GM12878 (cell line): ENCODE data around the gene AP3B1. TPM values are rescaled to one million over a fixed set of nuclear protein-coding genes. Genes with fewer than 3 reads are reported as not detected.

Source experiments
- ATAC-seq: fragments of 200-7000 bp; cut with Tn5 transposase; 3 replicates; pipeline ENCODE4 v1.9.1; 2020; ENCODE audit warnings: mild to moderate bottlenecking, moderate library complexity
- BruUV-seq: library from RNA; stranded (reverse); fragments of 400-500 nt; replicated peaks from 2 replicates; lab custom pipeline; 2021; lab: Mats Ljungman, UMichigan
- CTCF ChIA-PET: fragments of 300-600 bp; sonication (Branson Sonifier 250); formaldehyde crosslinking; extraction: SDS; loops from one replicate; lab custom pipeline; 2021; ENCODE audit warnings: inconsistent platforms; lab: Yijun Ruan, JAX
- POLR2A ChIA-PET: fragments of 350-600 bp; formaldehyde crosslinking; extraction: SDS; loops from one replicate; lab custom pipeline; 2021; ENCODE audit warnings: inconsistent platforms; lab: Charles Lee
- RAD21 ChIA-PET: fragments of 300-600 bp; sonication (Branson Sonifier 250); formaldehyde crosslinking; loops from one replicate; lab custom pipeline; 2023; ENCODE audit warnings: antibody characterized with exemption; ENCODE audit not compliant: unreplicated experiment; lab: Charles Lee
- SMC1A ChIA-PET: fragments of 300-600 bp; sonication (Branson Sonifier 250); formaldehyde crosslinking; loops from one replicate; lab custom pipeline; 2023; ENCODE audit not compliant: unreplicated experiment, uncharacterized antibody; lab: Charles Lee
- DNase-seq: peaks from one replicate; pipeline ENCODE4 v3.0.0-alpha.2; 2011; ENCODE audit warnings: low read depth, low spot score
- FAIRE-seq: peaks from 3 replicates; lab custom pipeline; 2011; peaks lifted over from hg19 to GRCh38; lab: Jason Lieb, UNC
- H2AFZ ChIP-seq: 2 replicates; pipeline ENCODE4 v1.6.0; 2011; ENCODE audit warnings: low read depth, low read length, control low read depth; ENCODE audit not compliant: control insufficient read depth
- H3K27ac ChIP-seq: 2 replicates; pipeline ENCODE4 v1.5.1; 2011; ENCODE audit warnings: control low read depth; ENCODE audit not compliant: control insufficient read depth, insufficient read depth
- H3K27me3 ChIP-seq, 2 experiments: replicated peaks in 1 of 2; 2 replicates each; pipeline versions ENCODE4 v1.6.0 to v1.6.1; 2011; ENCODE audit warnings: low read length in 1 of 2; ENCODE audit not compliant: control insufficient read depth in 2 of 2, insufficient read depth in 2 of 2
- H3K36me3 ChIP-seq, 2 experiments: 2 replicates each; pipeline ENCODE4 v1.5.1; 2011; ENCODE audit warnings: low read length in 1 of 2; ENCODE audit not compliant: control insufficient read depth in 2 of 2, insufficient read depth in 2 of 2
- H3K4me1 ChIP-seq: 2 replicates; pipeline ENCODE4 v1.6.1; 2011; ENCODE audit warnings: mild to moderate bottlenecking, low read length, moderate library complexity, mixed read lengths; ENCODE audit not compliant: control insufficient read depth, insufficient read depth
- H3K4me2 ChIP-seq: 2 replicates; pipeline ENCODE4 v1.6.0; 2011; ENCODE audit warnings: control low read depth; ENCODE audit not compliant: control insufficient read depth, insufficient read depth
- H3K4me3 ChIP-seq: fragments of 200-600 bp; sonication (generic); 2 replicates; pipeline ENCODE4 v1.5.1; 2016
- H3K79me2 ChIP-seq: 2 replicates; pipeline ENCODE4 v1.6.0; 2011; ENCODE audit warnings: low read length; ENCODE audit not compliant: control insufficient read depth, insufficient read depth
- H3K9ac ChIP-seq: 2 replicates; pipeline ENCODE4 v1.8.0; 2011; ENCODE audit warnings: low read length, control low read depth, mixed read lengths; ENCODE audit not compliant: control insufficient read depth, insufficient read depth
- H3K9me3 ChIP-seq: replicated peaks from 3 replicates; pipeline ENCODE4 v1.5.1; 2011; ENCODE audit warnings: mild to moderate bottlenecking, low read length; ENCODE audit not compliant: control insufficient read depth, insufficient read depth
- H4K20me1 ChIP-seq: 2 replicates; pipeline ENCODE4 v1.6.0; 2011; ENCODE audit not compliant: control insufficient read depth, insufficient read depth
- CBX3 ChIP-seq: fragments of 200-600 bp; sonication (generic); IDR thresholded peaks from 2 replicates; pipeline ENCODE4 v1.6.1; 2016; ENCODE audit warnings: low read depth, borderline replicate concordance
- DPF2 ChIP-seq: fragments of 450-650 bp; IDR thresholded peaks from 2 replicates; pipeline ENCODE4 v1.6.1; 2017; ENCODE audit warnings: mild to moderate bottlenecking
- FOS ChIP-seq: IDR thresholded peaks from 3 replicates; pipeline ENCODE4 v1.6.1; 2011; ENCODE audit warnings: borderline replicate concordance; ENCODE audit not compliant: insufficient read length; ENCODE audit errors: extremely low read depth
- HCFC1 ChIP-seq: fragments of 150-350 bp; IDR thresholded peaks from 2 replicates; pipeline ENCODE4 v1.6.1; 2014; ENCODE audit warnings: low read length
- KDM1A ChIP-seq: fragments of 200-600 bp; sonication (generic); IDR thresholded peaks from 2 replicates; pipeline ENCODE4 v1.6.1; 2016; ENCODE audit warnings: borderline replicate concordance
- NR2C2 ChIP-seq: IDR thresholded peaks from 2 replicates; pipeline ENCODE4 v1.6.1; 2011; ENCODE audit warnings: borderline replicate concordance, low read depth; ENCODE audit not compliant: control insufficient read depth, insufficient read length
- PBX3 ChIP-seq: IDR thresholded peaks from 2 replicates; pipeline ENCODE4 v1.6.1; 2011; ENCODE audit warnings: mild to moderate bottlenecking, low read depth, low read length, moderate library complexity; ENCODE audit not compliant: insufficient replicate concordance
- PML ChIP-seq: IDR thresholded peaks from 2 replicates; pipeline ENCODE4 v1.6.1; 2012; ENCODE audit warnings: low read length, inconsistent platforms
- SIN3A ChIP-seq: IDR thresholded peaks from 2 replicates; pipeline ENCODE4 v1.6.1; 2012; ENCODE audit warnings: low read depth, low read length, improper control_type of control experiment
- SMAD1 ChIP-seq: fragments of 450-650 bp; IDR thresholded peaks from 2 replicates; pipeline ENCODE4 v1.6.1; 2018; ENCODE audit warnings: mild to moderate bottlenecking, low read depth; ENCODE audit not compliant: partially characterized antibody
- SMARCA5 ChIP-seq: fragments of 450-650 bp; IDR thresholded peaks from 2 replicates; pipeline ENCODE4 v1.6.1; 2017; ENCODE audit warnings: mild to moderate bottlenecking
- SP1 ChIP-seq: IDR thresholded peaks from one replicate; pipeline ENCODE4 v1.6.1; 2011; ENCODE audit warnings: low read depth, low read length
- SPI1 ChIP-seq: IDR thresholded peaks from 2 replicates; pipeline ENCODE4 v1.6.1; 2011; ENCODE audit warnings: low read depth, mild to moderate bottlenecking, low read length, moderate library complexity, borderline replicate concordance; ENCODE audit not compliant: insufficient read depth
- TAF1 ChIP-seq: IDR thresholded peaks from 2 replicates; pipeline ENCODE4 v1.6.1; 2011; ENCODE audit warnings: mild to moderate bottlenecking, low read depth, low read length, borderline replicate concordance
- ZNF207 ChIP-seq: fragments of 450-650 bp; IDR thresholded peaks from 2 replicates; pipeline ENCODE4 v1.6.1; 2014; ENCODE audit warnings: antibody characterized with exemption, mild to moderate bottlenecking, borderline replicate concordance
- ZNF24 ChIP-seq: fragments of 450-650 bp; IDR thresholded peaks from 2 replicates; pipeline ENCODE4 v1.6.1; 2017; ENCODE audit warnings: antibody characterized with exemption, mild to moderate bottlenecking
- ZNF274 ChIP-seq: IDR thresholded peaks from one replicate; pipeline ENCODE4 v1.8.0; 2011; ENCODE audit not compliant: insufficient read length, insufficient read depth
- ZSCAN29 ChIP-seq: fragments of 450-650 bp; IDR thresholded peaks from 2 replicates; pipeline ENCODE4 v1.6.1; 2017; ENCODE audit warnings: mild to moderate bottlenecking, moderate library complexity
- ZZZ3 ChIP-seq: IDR thresholded peaks from 2 replicates; pipeline ENCODE4 v1.6.1; 2011; ENCODE audit warnings: low read depth; ENCODE audit not compliant: control insufficient read depth, insufficient read length
- WGBS: methylation state at CpG from one replicate; pipeline ENCODE4 v1.1.6; 2016; ENCODE audit warnings: low lambda C conversion rate; ENCODE audit not compliant: insufficient replicate concordance, insufficient coverage; ENCODE audit errors: missing lambda C conversion rate; 5-methylcytosine and 5-hydroxymethylcytosine counted together
- in situ Hi-C: fragments of 300-500 bp; cut with MboI; formaldehyde crosslinking; loops from 9 replicates; pipeline ENCODE4 v1.14.3; 2018; ENCODE audit warnings: mixed read lengths
- intact Hi-C: fragments of 100-400 bp; cut with micrococcal nuclease; formaldehyde crosslinking; loops from one replicate; pipeline ENCODE4 v1.14.2; 2022; ENCODE audit not compliant: unreplicated experiment
- polyA plus RNA-seq, 11 experiments: library from polyadenylated mRNA; depleted of rRNA in 4 of 11; unstranded in 6 of 11; stranded (reverse) in 5 of 11; fragments of >200 nt; fragmentation: Nextera tagmentation in 4 of 11; fragmentation: Illumina TruSeq in 1 of 11; extraction: Ambion mirVana in 4 of 11; extraction: Trizol in 1 of 11; gene quantifications; 1 replicate in 1 of 11; 2 replicates in 10 of 11; pipeline versions ENCODE4 v1.2.1 to v1.2.3, GENCODE V29; 2011 to 2016; ENCODE audit warnings: inconsistent platforms in 2 of 11, missing spikeins in 2 of 11, low read depth in 1 of 11
- total RNA-seq, 4 experiments: library from RNA; depleted of rRNA in 3 of 4; stranded (reverse); fragments of >200 nt in 3 of 4; fragmentation: Illumina TruSeq in 1 of 4; extraction: Trizol in 1 of 4; gene quantifications; 2 replicates each; pipeline versions ENCODE4 v1.2.1 to v1.2.3, GENCODE V29; 2013 to 2021
- TF ChIP-seq, protein P1 (sequence below): fragments of 450-650 bp; formaldehyde crosslinking; IDR thresholded peaks from 2 replicates; pipeline ENCODE4 v1.5.0; 2022; ENCODE audit warnings: mild to moderate bottlenecking, missing genetic modification characterization

AP3B1 gene
- total and polyA plus RNA-seq, 10 of the 15 experiments (the other 5 are each of a cell fraction or from before 2014, with no cell fraction given): 30.9 to 70.8 (median 46.0) TPM

GRCh38 chr5:78211052-78211451, 83.4 kb downstream of the AP3B1 start:
- Histone ChIP-seq H3K27ac (no peak overlapping the region), H4K20me1 (no peaks in the 10 kb centered on the region), H3K36me3 (peaks cover 0 to 16% of the 10 kb centered on the region in 2 experiments; a peak in 3 of 4 replicates), H3K9ac (no peak overlapping the region), H3K4me1 (no peaks in the 10 kb centered on the region), H3K79me2 (no peaks in the 10 kb centered on the region), H3K27me3 (no peaks in the 10 kb centered on the region), H3K4me2 (no peak overlapping the region), H2AFZ (no peak overlapping the region), H3K9me3 (no peaks in the 10 kb centered on the region), H3K4me3 (no peak overlapping the region)
- intact Hi-C loops (no loop called here), in situ Hi-C loops (no loop called here)
- no TSS peak for BruUV-seq
- 80% methylated on average over 4 of the region's 4 CpGs for WGBS
- no peak for FAIRE-seq
- ChIA-PET RAD21 (no interaction called here), CTCF (interaction anchor here (0.6 kb wide), 1 partner anchor 90 kb away, joined by 3 read pairs; no protein-coding TSS in a partner anchor), POLR2A (no interaction called here), SMC1A (no interaction called here)
- no peak for DNase-seq
- no peak for ATAC-seq
- TF ChIP-seq ZNF274 (no peak), SP1 (no peak), SMAD1 (no peak), KDM1A (no peak), ZZZ3 (no peak), SIN3A (no peak), DPF2 (no peak), SMARCA5 (no peak), ZNF24 (no peak), FOS (no peak), ZSCAN29 (no peak), NR2C2 (no peak), TAF1 (no peak), HCFC1 (no peak), ZNF207 (no peak), SPI1 (no peak), PML (no peak), CBX3 (no peak), PBX3 (no peak)
- TF ChIP-seq, protein P1, sequence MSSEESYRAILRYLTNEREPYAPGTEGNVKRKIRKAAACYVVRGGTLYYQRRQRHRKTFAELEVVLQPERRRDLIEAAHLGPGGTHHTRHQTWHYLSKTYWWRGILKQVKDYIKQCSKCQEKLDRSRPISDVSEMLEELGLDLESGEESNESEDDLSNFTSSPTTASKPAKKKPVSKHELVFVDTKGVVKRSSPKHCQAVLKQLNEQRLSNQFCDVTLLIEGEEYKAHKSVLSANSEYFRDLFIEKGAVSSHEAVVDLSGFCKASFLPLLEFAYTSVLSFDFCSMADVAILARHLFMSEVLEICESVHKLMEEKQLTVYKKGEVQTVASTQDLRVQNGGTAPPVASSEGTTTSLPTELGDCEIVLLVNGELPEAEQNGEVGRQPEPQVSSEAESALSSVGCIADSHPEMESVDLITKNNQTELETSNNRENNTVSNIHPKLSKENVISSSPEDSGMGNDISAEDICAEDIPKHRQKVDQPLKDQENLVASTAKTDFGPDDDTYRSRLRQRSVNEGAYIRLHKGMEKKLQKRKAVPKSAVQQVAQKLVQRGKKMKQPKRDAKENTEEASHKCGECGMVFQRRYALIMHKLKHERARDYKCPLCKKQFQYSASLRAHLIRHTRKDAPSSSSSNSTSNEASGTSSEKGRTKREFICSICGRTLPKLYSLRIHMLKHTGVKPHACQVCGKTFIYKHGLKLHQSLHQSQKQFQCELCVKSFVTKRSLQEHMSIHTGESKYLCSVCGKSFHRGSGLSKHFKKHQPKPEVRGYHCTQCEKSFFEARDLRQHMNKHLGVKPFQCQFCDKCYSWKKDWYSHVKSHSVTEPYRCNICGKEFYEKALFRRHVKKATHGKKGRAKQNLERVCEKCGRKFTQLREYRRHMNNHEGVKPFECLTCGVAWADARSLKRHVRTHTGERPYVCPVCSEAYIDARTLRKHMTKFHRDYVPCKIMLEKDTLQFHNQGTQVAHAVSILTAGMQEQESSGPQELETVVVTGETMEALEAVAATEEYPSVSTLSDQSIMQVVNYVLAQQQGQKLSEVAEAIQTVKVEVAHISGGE: no peak
